Fibroblast of villous mesenchyme (primary cell): ENCODE results near the gene DIAPH1. TPM values are rescaled to one million over a fixed set of nuclear protein-coding genes. Genes with fewer than 3 reads are reported as not detected.

ENCODE experiments used
- DNase-seq: peaks from one replicate; pipeline ENCODE4 v3.0.0-alpha.2; 2010; ENCODE audit warnings: low read depth
- H3K4me3 ChIP-seq: 2 replicates; pipeline ENCODE4 v1.5.1; 2011; ENCODE audit warnings: low read depth, mild to moderate bottlenecking, low read length
- total RNA-seq: library from RNA; depleted of rRNA; stranded (reverse); fragments of >200 nt; gene quantifications from 2 replicates; pipeline ENCODE4 v1.2.3, GENCODE V29; 2012
- TF ChIP-seq, protein P1 (sequence below): IDR thresholded peaks from 2 replicates; pipeline ENCODE4 v1.5.1; 2012; ENCODE audit warnings: low read depth, mild to moderate bottlenecking, low read length; ENCODE audit not compliant: insufficient read depth

Gene DIAPH1
- total RNA-seq, 1 donor = 26.8 TPM

DNA sequence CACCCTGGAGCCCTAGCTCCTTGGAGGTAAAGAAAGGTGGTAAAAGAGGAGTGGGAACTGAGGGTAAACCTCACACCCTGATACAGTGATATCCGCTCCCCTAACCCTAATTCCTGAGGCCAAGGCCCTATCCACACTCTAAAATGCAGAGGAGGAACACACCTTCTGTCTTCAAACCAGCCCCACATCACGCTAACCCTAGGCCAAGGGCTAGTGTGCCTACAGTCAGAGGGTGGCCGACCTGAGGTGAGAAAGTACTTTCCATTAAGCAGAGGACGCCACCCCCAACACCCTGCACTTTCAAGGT is 17.3 kb upstream of the DIAPH1 start:
- H3K4me3 ChIP-seq = peak overlapping the region; percentile 99
- no peak for DNase-seq
- TF ChIP-seq, protein P1, sequence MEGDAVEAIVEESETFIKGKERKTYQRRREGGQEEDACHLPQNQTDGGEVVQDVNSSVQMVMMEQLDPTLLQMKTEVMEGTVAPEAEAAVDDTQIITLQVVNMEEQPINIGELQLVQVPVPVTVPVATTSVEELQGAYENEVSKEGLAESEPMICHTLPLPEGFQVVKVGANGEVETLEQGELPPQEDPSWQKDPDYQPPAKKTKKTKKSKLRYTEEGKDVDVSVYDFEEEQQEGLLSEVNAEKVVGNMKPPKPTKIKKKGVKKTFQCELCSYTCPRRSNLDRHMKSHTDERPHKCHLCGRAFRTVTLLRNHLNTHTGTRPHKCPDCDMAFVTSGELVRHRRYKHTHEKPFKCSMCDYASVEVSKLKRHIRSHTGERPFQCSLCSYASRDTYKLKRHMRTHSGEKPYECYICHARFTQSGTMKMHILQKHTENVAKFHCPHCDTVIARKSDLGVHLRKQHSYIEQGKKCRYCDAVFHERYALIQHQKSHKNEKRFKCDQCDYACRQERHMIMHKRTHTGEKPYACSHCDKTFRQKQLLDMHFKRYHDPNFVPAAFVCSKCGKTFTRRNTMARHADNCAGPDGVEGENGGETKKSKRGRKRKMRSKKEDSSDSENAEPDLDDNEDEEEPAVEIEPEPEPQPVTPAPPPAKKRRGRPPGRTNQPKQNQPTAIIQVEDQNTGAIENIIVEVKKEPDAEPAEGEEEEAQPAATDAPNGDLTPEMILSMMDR = no peak

DNA sequence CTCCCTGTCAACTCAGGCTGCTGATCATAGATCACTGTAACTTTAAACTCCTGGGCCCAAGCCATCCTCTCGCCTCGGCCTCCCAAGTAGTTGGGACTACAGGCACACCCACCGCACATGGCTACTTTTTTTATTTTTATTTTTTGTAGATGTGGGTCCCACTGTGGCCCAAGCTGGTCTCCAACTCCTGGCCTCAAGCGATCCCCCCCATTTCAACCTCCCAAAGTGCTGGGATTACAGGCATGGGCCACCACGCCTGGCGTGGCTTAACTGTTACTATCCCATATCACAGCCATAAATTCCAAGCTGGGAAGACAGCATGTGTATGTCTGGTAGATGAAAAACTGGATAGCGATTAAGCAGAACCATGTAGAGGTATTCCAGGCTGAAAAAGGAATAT is 16.8 kb upstream of the DIAPH1 start:
- peak; percentile 23 for DNase-seq
- TF ChIP-seq, protein P1 = no peak

DNA sequence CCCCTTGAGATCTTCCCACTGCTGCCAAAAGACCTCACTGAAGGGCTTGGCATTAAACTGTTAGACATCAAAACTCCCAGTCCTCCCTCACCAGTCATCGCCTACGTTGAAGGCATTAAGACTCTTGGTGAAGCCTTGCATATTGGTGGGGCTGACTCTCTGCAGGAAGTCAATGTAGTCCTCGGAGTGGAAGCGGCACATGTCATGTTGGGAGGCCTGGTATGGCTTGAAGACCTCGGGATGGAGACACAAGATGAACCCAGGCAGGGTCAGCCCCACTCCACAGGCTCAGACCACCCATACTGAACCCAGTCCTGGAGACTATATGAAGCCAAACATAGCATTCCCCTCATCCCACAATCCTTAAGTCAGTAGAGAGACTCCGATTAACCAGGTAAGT is 15.9 kb upstream of the DIAPH1 start:
- H3K4me3 ChIP-seq = no peak overlapping the region
- TF ChIP-seq, protein P1 = no peak
- DNase-seq = no peak

More for the DNA sequence above, 16.8 kb upstream of the DIAPH1 start:
- H3K4me3 ChIP-seq = peak overlapping the region; percentile 99

DNA sequence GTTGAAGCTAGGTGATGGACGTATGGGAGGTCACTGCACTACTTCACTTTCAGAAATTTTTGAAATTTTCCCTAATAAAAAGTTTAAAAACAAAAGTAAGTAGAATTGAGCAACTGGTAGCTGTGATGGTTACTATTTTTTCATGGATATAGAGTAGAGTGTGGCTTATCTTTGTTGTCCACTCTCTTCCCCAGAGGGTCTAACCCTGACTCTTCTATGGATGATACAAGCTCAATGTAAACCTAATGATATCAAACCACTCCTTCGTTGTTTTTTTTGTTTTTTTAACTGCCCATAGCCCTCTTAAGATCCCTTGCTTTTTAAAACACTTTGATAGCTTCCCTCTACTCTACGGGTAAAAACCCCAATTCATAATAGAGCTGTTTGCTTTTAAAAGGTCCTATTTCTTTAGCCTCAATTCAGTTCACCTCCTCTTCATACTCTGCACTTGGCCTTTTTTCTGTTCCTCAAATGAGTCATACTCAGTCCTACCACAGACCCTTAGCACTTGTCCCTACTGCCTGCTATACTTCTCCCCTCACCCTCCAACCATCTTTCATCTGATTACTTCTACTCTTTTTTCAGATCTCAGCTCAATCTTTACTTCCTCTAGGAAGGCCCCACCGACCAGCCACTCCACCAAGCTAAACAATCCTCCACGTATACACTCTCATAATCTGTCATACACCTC is 15.2 kb upstream of the DIAPH1 start:
- TF ChIP-seq, protein P1 = no peak
- no peak overlapping the region for H3K4me3 ChIP-seq
- no peak for DNase-seq

DNA sequence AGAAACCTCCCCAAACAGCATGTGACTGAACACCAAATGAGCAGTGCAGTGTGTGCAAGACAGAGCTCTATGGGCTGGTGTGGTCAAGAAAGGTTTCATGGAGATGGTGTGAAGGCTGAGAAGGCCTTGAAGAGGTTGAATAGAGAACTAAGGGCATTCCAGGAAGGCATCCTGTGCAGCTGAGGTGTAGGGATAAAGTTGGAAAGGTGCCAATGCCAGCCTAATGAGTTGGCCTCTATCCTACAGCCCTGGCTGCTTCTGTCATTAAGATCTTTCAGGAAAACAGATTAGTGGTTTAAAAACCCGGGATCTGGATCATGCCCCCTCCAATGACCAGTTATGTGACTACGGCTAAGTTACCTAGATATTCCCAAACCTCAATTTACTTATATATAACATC is 13.8 kb upstream of the DIAPH1 start:
- TF ChIP-seq, protein P1 = no peak
- no peak for DNase-seq
- no peak overlapping the region for H3K4me3 ChIP-seq

DNA sequence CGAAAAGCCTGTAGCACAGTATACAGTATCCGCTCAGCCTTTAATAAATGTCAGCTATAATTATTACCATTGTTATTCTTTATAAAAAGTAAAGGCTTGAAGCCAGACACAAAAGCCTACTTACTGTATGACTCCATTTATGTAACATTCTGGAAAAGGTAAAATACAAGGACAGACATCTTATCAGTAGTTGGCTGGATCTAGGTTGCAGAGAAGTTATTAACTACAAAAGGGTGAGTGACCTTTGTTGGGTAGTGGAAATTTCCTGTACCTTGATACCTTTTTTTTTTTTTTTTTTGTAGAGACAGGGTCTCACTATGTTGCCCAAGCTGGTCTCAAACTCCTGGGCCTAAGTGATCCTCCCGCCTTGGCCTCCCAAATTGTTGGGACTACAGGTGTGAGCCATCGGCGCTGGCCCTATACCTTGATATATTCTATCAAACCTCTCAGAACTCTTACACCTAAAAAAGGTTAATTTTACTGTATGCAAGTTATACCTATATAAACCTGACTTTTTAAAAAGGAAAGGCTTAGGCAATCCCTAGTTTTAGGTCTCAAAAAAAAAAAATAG is 11.9 kb upstream of the DIAPH1 start:
- DNase-seq = no peak
- H3K4me3 ChIP-seq = no peak overlapping the region
- TF ChIP-seq, protein P1 = no peak

DNA sequence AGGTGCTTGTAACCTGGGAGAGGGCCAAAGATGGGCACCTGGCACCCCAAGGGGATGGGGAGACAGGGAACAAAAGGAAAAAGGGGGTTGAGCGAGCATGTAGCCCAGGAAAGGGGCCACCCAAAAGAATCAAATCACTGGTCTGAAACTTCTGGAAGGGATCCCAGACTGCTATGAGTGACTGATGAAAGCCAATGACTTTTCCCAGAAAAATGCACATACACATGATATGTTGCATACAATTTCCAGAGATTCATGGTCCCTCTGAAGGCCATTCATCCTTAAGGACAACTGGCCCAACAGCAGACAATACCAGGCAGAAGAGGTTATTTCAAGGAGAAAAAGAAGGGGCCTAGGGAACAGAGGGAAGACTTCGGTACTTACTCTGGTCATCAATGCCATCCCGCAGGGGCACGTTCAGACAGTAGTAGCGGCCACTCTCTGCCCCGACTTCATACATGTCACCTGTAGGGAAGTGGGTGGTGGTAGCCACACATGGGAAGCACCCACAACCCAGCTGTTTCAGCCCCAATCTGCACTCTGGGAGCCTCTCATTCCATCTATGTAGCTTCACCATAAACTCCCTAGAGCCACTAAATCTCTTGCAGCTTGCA is 9.5 kb upstream of the DIAPH1 start:
- H3K4me3 ChIP-seq = no peak overlapping the region
- TF ChIP-seq, protein P1 = no peak
- DNase-seq = no peak
